ENCODE measurements around the gene TOM1.

TOM1 gene

GRCh38 chr22:35324762-35325161, 25.1 kb downstream of the TOM1 start:
- DNase-seq: no peak

- DNase-seq: no peak
Measured at GRCh38 chr22:35325209-35325608, 25.5 kb downstream of the TOM1 start.

- DNase-seq: peak in 1 of 2 donors; percentile 28
Measured at GRCh38 chr22:35326854-35327562, 27.3 kb downstream of the TOM1 start.

- DNase-seq: no peak
Measured at GRCh38 chr22:35327690-35328471, 28.2 kb downstream of the TOM1 start.

- peak; percentile 85 to 90 for DNase-seq
Measured at GRCh38 chr22:35328472-35328885, 28.8 kb downstream of the TOM1 start.

GRCh38 chr22:35329114-35329847, 29.6 kb downstream of the TOM1 start:
- DNase-seq: no peak

- DNase-seq: peak; percentile 87 to 95
Measured at GRCh38 chr22:35330258-35330861, 30.7 kb downstream of the TOM1 start.

- DNase-seq: no peak
Measured at GRCh38 chr22:35332278-35332677, 32.6 kb downstream of the TOM1 start.

GRCh38 chr22:35333220-35333619, 33.5 kb downstream of the TOM1 start:
- no peak for DNase-seq

- DNase-seq: peak; percentile 40 to 81
Measured at GRCh38 chr22:35334004-35334403, 34.3 kb downstream of the TOM1 start.

GRCh38 chr22:35335468-35335867, 35.8 kb downstream of the TOM1 start:
- no peak for DNase-seq

GRCh38 chr22:35335936-35336781, 36.5 kb downstream of the TOM1 start:
- DNase-seq: no peak

- DNase-seq: no peak
Measured at GRCh38 chr22:35337932-35338331, 38.2 kb downstream of the TOM1 start.

- DNase-seq: no peak
Measured at GRCh38 chr22:35341090-35341874, 41.6 kb downstream of the TOM1 start.

- DNase-seq: no peak
Measured at GRCh38 chr22:35342390-35342789, 42.7 kb downstream of the TOM1 start.

GRCh38 chr22:35343664-35344550, 44.2 kb downstream of the TOM1 start:
- DNase-seq: no peak

- no peak for DNase-seq
Measured at GRCh38 chr22:35344956-35345690, 45.4 kb downstream of the TOM1 start.

- DNase-seq: no peak
Measured at GRCh38 chr22:35345808-35346505, 46.3 kb downstream of the TOM1 start.

All from inflammatory macrophage (primary cell).